ENCODE results near the gene SORBS1. TPM values are rescaled to one million over a fixed set of nuclear protein-coding genes. Genes with fewer than 3 reads are reported as not detected.

SORBS1 gene
- total RNA-seq, 4 donors from 2014 or later, result 28.1 to 92.5 (median 41.7) TPM

GRCh38 chr10:95543459-95543858 lies 17.7 kb downstream of the SORBS1 start:
- H3K36me3 ChIP-seq, result no peaks in the 10 kb centered on the region
- TF ChIP-seq CTCF (IDR thresholded peaks at IDR 0.05) (no peak), POLR2AphosphoS5 (IDR thresholded peaks at IDR 0.05) (no peak), EP300 (IDR thresholded peaks at IDR 0.05) (no peak), POLR2A (IDR thresholded peaks at IDR 0.05) (no peak)
- no peaks in the 10 kb centered on the region for H3K4me1 ChIP-seq
- no peak overlapping the region for H3K27ac ChIP-seq
- no peak overlapping the region for H3K4me3 ChIP-seq
- DNase-seq (ENCODE audit: low spot score in 2 of 2), result no peak
- no peaks in the 10 kb centered on the region for H3K9me3 ChIP-seq
- H3K27me3 ChIP-seq, result no peaks in the 10 kb centered on the region
- 79% methylated on average over 4 of the region's 4 CpGs for WGBS

- WGBS, result 91% methylated on average over 2 of the region's 2 CpGs
- no peaks in the 10 kb centered on the region for H3K36me3 ChIP-seq
- H3K27ac ChIP-seq, result no peak overlapping the region
- TF ChIP-seq CTCF (IDR thresholded peaks at IDR 0.05), result no peak
- TF ChIP-seq POLR2A (IDR thresholded peaks at IDR 0.05), result no peak
- no peak for TF ChIP-seq POLR2AphosphoS5 (IDR thresholded peaks at IDR 0.05)
- TF ChIP-seq EP300 (IDR thresholded peaks at IDR 0.05), result no peak
- H3K4me1 ChIP-seq, result no peaks in the 10 kb centered on the region
- no peaks in the 10 kb centered on the region for H3K27me3 ChIP-seq
- H3K4me3 ChIP-seq, result no peak overlapping the region
- no peaks in the 10 kb centered on the region for H3K9me3 ChIP-seq
- no peak for DNase-seq (ENCODE audit: low spot score in 2 of 2)
Observed at GRCh38 chr10:95542761-95543160, 18.4 kb downstream of the SORBS1 start.

GRCh38 chr10:95542330-95542729 lies 18.8 kb downstream of the SORBS1 start:
- no peaks in the 10 kb centered on the region for H3K36me3 ChIP-seq
- no peak overlapping the region for H3K27ac ChIP-seq
- H3K4me3 ChIP-seq, result no peak overlapping the region
- no peaks in the 10 kb centered on the region for H3K4me1 ChIP-seq
- no peak for TF ChIP-seq CTCF (IDR thresholded peaks at IDR 0.05)
- TF ChIP-seq EP300 (IDR thresholded peaks at IDR 0.05), result no peak
- TF ChIP-seq POLR2AphosphoS5 (IDR thresholded peaks at IDR 0.05), result no peak
- TF ChIP-seq POLR2A (IDR thresholded peaks at IDR 0.05), result no peak
- H3K27me3 ChIP-seq, result no peaks in the 10 kb centered on the region
- H3K9me3 ChIP-seq, result no peaks in the 10 kb centered on the region
- WGBS, result 79% methylated on average over 4 of the region's 4 CpGs
- DNase-seq (ENCODE audit: low spot score in 2 of 2), result no peak

- no peak overlapping the region for H3K27ac ChIP-seq
- H3K9me3 ChIP-seq, result no peaks in the 10 kb centered on the region
- 88% methylated on average over 2 of the region's 2 CpGs for WGBS
- no peak for DNase-seq (ENCODE audit: low spot score in 2 of 2)
- TF ChIP-seq EP300 (IDR thresholded peaks at IDR 0.05) (no peak), POLR2AphosphoS5 (IDR thresholded peaks at IDR 0.05) (no peak), CTCF (IDR thresholded peaks at IDR 0.05) (no peak), POLR2A (IDR thresholded peaks at IDR 0.05) (no peak)
- no peaks in the 10 kb centered on the region for H3K4me1 ChIP-seq
- no peaks in the 10 kb centered on the region for H3K27me3 ChIP-seq
- no peak overlapping the region for H3K4me3 ChIP-seq
- H3K36me3 ChIP-seq, result no peaks in the 10 kb centered on the region
Observed at GRCh38 chr10:95540514-95541052, 20.6 kb downstream of the SORBS1 start.

- no peak overlapping the region for H3K27ac ChIP-seq
- H3K9me3 ChIP-seq, result no peaks in the 10 kb centered on the region
- 75% methylated on average over 7 of the region's 7 CpGs for WGBS
Observed at GRCh38 chr10:95539560-95540284, 21.4 kb downstream of the SORBS1 start.

More at GRCh38 chr10:95539560-95540284, 21.4 kb downstream of the SORBS1 start:
- no peaks in the 10 kb centered on the region for H3K4me1 ChIP-seq
- no peaks in the 10 kb centered on the region for H3K36me3 ChIP-seq
- TF ChIP-seq POLR2A (IDR thresholded peaks at IDR 0.05) (no peak), CTCF (IDR thresholded peaks at IDR 0.05) (no peak), POLR2AphosphoS5 (IDR thresholded peaks at IDR 0.05) (no peak), EP300 (IDR thresholded peaks at IDR 0.05) (no peak)
- H3K4me3 ChIP-seq, result no peak overlapping the region
- DNase-seq (ENCODE audit: low spot score in 2 of 2), result no peak
- H3K27me3 ChIP-seq, result no peaks in the 10 kb centered on the region

Measured in suprapubic skin (tissue), 4 donors.